WTC11 (cell line): ENCODE data around the gene TNNI3K. TPM values are rescaled to one million over a fixed set of nuclear protein-coding genes. Genes with fewer than 3 reads are reported as not detected.

ENCODE experiments used
- ATAC-seq: fragments of 200-7000 bp; cut with Tn5 transposase; 2 replicates; pipeline ENCODE4 v1.10.0; 2021; ENCODE audit warnings: mild to moderate bottlenecking, moderate library complexity
- CTCF ChIA-PET: fragments of 300-600 bp; sonication (Branson Sonifier 250); formaldehyde crosslinking; loops from one replicate; lab custom pipeline; 2021; ENCODE audit warnings: antibody characterized with exemption; lab: Charles Lee
- POLR2A ChIA-PET: fragments of 350-600 bp; sonication (Branson Sonifier 250); formaldehyde crosslinking; loops from one replicate; lab custom pipeline; 2021; ENCODE audit warnings: antibody characterized with exemption; lab: Charles Lee
- DNase-seq: peaks from one replicate; pipeline ENCODE4 v3.0.0; 2021; ENCODE audit warnings: low spot score
- H3K27ac Mint-ChIP-seq: 2 replicates; pipeline ENCODE4 v1.8.0; 2021; ENCODE audit warnings: mixed read lengths
- H3K27me3 Mint-ChIP-seq: 2 replicates; pipeline ENCODE4 v1.8.0; 2021; ENCODE audit warnings: low read depth, mild to moderate bottlenecking, moderate library complexity, mixed read lengths
- H3K36me3 Mint-ChIP-seq: 2 replicates; pipeline ENCODE4 v1.8.0; 2021; ENCODE audit warnings: mixed read lengths
- H3K4me1 Mint-ChIP-seq: 2 replicates; pipeline ENCODE4 v1.8.0; 2022; ENCODE audit warnings: mixed read lengths
- H3K4me3 Mint-ChIP-seq: 2 replicates; pipeline ENCODE4 v1.8.0; 2021; ENCODE audit warnings: mild to moderate bottlenecking, moderate library complexity, mixed read lengths
- H3K9me3 Mint-ChIP-seq: 2 replicates; pipeline ENCODE4 v1.8.0; 2021; ENCODE audit warnings: mixed read lengths
- CREB1 ChIP-seq: sonication (generic); formaldehyde crosslinking; IDR thresholded peaks from 2 replicates; pipeline ENCODE4 v1.8.0; 2023; ENCODE audit warnings: mild to moderate bottlenecking, missing genetic modification reagents
- E2F1 ChIP-seq: sonication (generic); formaldehyde crosslinking; IDR thresholded peaks from 2 replicates; pipeline ENCODE4 v1.8.0; 2022; ENCODE audit warnings: mild to moderate bottlenecking, missing genetic modification reagents
- E2F5 ChIP-seq: sonication (generic); formaldehyde crosslinking; IDR thresholded peaks from 2 replicates; pipeline ENCODE4 v1.8.1; 2022; ENCODE audit warnings: mild to moderate bottlenecking, moderate library complexity, missing genetic modification reagents
- EMX1 ChIP-seq: fragments of 250-450 bp; sonication (Bioruptor Pico); IDR thresholded peaks from 2 replicates; pipeline ENCODE4 v1.8.0; 2021; ENCODE audit warnings: mild to moderate bottlenecking
- FOXJ3 ChIP-seq: sonication (generic); formaldehyde crosslinking; IDR thresholded peaks from 2 replicates; pipeline ENCODE4 v1.9.0; 2021; ENCODE audit warnings: missing genetic modification reagents, mild to moderate bottlenecking, borderline replicate concordance
- GRHL2 ChIP-seq: fragments of 250-450 bp; sonication (Bioruptor Pico); IDR thresholded peaks from 2 replicates; pipeline ENCODE4 v1.8.0; 2022; ENCODE audit warnings: mild to moderate bottlenecking, moderate library complexity; ENCODE audit not compliant: insufficient replicate concordance, severe bottlenecking
- MXD4 ChIP-seq: fragments of 250-450 bp; sonication (Bioruptor Pico); IDR thresholded peaks from 2 replicates; pipeline ENCODE4 v1.8.0; 2021; ENCODE audit warnings: mild to moderate bottlenecking, moderate library complexity, borderline replicate concordance
- RORB ChIP-seq: fragments of 250-450 bp; sonication (Bioruptor Pico); IDR thresholded peaks from 2 replicates; pipeline ENCODE4 v1.9.0; 2021; ENCODE audit warnings: mild to moderate bottlenecking
- SMAD4 ChIP-seq: sonication (generic); formaldehyde crosslinking; IDR thresholded peaks from 2 replicates; pipeline ENCODE4 v1.8.0; 2022; ENCODE audit warnings: mild to moderate bottlenecking, missing genetic modification reagents
- TP53 ChIP-seq: sonication (generic); formaldehyde crosslinking; IDR thresholded peaks from 2 replicates; pipeline ENCODE4 v1.8.1; 2023; ENCODE audit warnings: mild to moderate bottlenecking, missing genetic modification reagents
- ZBTB21 ChIP-seq: sonication (generic); formaldehyde crosslinking; IDR thresholded peaks from 2 replicates; pipeline ENCODE4 v1.8.1; 2023; ENCODE audit warnings: mild to moderate bottlenecking, missing genetic modification reagents, borderline replicate concordance
- ZNF416 ChIP-seq: fragments of 250-450 bp; sonication (Bioruptor Pico); IDR thresholded peaks from 2 replicates; pipeline ENCODE4 v1.9.0; 2021; ENCODE audit warnings: mild to moderate bottlenecking, inconsistent platforms
- total RNA-seq: library from RNA; stranded (reverse); gene quantifications from 3 replicates; pipeline ENCODE4 v1.2.3, GENCODE V29; 2021
- TF ChIP-seq, protein P1 (sequence below): fragments of 250-450 bp; sonication (Bioruptor Pico); IDR thresholded peaks from 2 replicates; pipeline ENCODE4 v1.9.0; 2021; ENCODE audit warnings: moderate library complexity, mild to moderate bottlenecking, inconsistent platforms, borderline replicate concordance
- TF ChIP-seq, protein P2 (sequence below): sonication (generic); formaldehyde crosslinking; conservative IDR thresholded peaks from 2 replicates; pipeline ENCODE4 v1.8.1; 2023; ENCODE audit warnings: mild to moderate bottlenecking, low read depth, missing genetic modification reagents, moderate library complexity
- TF ChIP-seq, protein P3 (sequence below): sonication (generic); formaldehyde crosslinking; IDR thresholded peaks from 2 replicates; pipeline ENCODE4 v1.8.1; 2023; ENCODE audit warnings: mild to moderate bottlenecking, missing genetic modification reagents
- TF ChIP-seq, protein P4 (sequence below): sonication (generic); formaldehyde crosslinking; IDR thresholded peaks from 2 replicates; pipeline ENCODE4 v1.8.0; 2023; ENCODE audit warnings: mild to moderate bottlenecking, missing genetic modification reagents
- TF ChIP-seq, protein P5 (sequence below): sonication (generic); formaldehyde crosslinking; IDR thresholded peaks from 2 replicates; pipeline ENCODE4 v1.8.1; 2022; ENCODE audit warnings: low read depth, mild to moderate bottlenecking, moderate library complexity, missing genetic modification reagents, borderline replicate concordance
- TF ChIP-seq, protein P6 (sequence below): sonication (generic); formaldehyde crosslinking; IDR thresholded peaks from 2 replicates; pipeline ENCODE4 v1.8.0; 2022; ENCODE audit warnings: mild to moderate bottlenecking, missing genetic modification reagents

The TNNI3K gene
- total RNA-seq, 1 experiment from 2014 or later: 0.07 TPM

GRCh38 chr1:74328851-74329250, 93.7 kb downstream of the TNNI3K start:
- Mint-ChIP-seq H3K9me3 (no peaks in the 10 kb centered on the region), H3K27me3 (no peaks in the 10 kb centered on the region), H3K4me3 (no peak overlapping the region), H3K27ac (no peak overlapping the region), H3K36me3 (no peaks in the 10 kb centered on the region), H3K4me1 (no peaks in the 10 kb centered on the region)
- DNase-seq (no peak), ATAC-seq (no peak)
- POLR2A ChIA-PET: no interaction called here
- CTCF ChIA-PET: no interaction called here
- TF ChIP-seq ZNF416 (CRISPR knock-in tag) (no peak), SMAD4 (CRISPR knock-in tag) (no peak), TP53 (CRISPR knock-in tag) (no peak), CREB1 (CRISPR knock-in tag) (no peak), E2F1 (CRISPR knock-in tag) (no peak), GRHL2 (CRISPR knock-in tag) (no peak), E2F5 (no peak), FOXJ3 (no peak), EMX1 (CRISPR knock-in tag) (no peak), MXD4 (CRISPR knock-in tag) (no peak), RORB (no peak), ZBTB21 (CRISPR knock-in tag) (no peak)
- TF ChIP-seq, protein P1, sequence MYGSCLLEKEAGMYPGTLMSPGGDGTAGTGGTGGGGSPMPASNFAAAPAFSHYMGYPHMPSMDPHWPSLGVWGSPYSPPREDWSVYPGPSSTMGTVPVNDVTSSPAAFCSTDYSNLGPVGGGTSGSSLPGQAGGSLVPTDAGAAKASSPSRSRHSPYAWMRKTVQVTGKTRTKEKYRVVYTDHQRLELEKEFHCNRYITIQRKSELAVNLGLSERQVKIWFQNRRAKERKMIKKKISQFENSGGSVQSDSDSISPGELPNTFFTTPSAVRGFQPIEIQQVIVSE: no peak
- TF ChIP-seq, protein P2, sequence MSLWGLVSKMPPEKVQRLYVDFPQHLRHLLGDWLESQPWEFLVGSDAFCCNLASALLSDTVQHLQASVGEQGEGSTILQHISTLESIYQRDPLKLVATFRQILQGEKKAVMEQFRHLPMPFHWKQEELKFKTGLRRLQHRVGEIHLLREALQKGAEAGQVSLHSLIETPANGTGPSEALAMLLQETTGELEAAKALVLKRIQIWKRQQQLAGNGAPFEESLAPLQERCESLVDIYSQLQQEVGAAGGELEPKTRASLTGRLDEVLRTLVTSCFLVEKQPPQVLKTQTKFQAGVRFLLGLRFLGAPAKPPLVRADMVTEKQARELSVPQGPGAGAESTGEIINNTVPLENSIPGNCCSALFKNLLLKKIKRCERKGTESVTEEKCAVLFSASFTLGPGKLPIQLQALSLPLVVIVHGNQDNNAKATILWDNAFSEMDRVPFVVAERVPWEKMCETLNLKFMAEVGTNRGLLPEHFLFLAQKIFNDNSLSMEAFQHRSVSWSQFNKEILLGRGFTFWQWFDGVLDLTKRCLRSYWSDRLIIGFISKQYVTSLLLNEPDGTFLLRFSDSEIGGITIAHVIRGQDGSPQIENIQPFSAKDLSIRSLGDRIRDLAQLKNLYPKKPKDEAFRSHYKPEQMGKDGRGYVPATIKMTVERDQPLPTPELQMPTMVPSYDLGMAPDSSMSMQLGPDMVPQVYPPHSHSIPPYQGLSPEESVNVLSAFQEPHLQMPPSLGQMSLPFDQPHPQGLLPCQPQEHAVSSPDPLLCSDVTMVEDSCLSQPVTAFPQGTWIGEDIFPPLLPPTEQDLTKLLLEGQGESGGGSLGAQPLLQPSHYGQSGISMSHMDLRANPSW (CRISPR knock-in tag): no peak
- TF ChIP-seq, protein P3, sequence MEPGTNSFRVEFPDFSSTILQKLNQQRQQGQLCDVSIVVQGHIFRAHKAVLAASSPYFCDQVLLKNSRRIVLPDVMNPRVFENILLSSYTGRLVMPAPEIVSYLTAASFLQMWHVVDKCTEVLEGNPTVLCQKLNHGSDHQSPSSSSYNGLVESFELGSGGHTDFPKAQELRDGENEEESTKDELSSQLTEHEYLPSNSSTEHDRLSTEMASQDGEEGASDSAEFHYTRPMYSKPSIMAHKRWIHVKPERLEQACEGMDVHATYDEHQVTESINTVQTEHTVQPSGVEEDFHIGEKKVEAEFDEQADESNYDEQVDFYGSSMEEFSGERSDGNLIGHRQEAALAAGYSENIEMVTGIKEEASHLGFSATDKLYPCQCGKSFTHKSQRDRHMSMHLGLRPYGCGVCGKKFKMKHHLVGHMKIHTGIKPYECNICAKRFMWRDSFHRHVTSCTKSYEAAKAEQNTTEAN (CRISPR knock-in tag): no peak
- TF ChIP-seq, protein P4, sequence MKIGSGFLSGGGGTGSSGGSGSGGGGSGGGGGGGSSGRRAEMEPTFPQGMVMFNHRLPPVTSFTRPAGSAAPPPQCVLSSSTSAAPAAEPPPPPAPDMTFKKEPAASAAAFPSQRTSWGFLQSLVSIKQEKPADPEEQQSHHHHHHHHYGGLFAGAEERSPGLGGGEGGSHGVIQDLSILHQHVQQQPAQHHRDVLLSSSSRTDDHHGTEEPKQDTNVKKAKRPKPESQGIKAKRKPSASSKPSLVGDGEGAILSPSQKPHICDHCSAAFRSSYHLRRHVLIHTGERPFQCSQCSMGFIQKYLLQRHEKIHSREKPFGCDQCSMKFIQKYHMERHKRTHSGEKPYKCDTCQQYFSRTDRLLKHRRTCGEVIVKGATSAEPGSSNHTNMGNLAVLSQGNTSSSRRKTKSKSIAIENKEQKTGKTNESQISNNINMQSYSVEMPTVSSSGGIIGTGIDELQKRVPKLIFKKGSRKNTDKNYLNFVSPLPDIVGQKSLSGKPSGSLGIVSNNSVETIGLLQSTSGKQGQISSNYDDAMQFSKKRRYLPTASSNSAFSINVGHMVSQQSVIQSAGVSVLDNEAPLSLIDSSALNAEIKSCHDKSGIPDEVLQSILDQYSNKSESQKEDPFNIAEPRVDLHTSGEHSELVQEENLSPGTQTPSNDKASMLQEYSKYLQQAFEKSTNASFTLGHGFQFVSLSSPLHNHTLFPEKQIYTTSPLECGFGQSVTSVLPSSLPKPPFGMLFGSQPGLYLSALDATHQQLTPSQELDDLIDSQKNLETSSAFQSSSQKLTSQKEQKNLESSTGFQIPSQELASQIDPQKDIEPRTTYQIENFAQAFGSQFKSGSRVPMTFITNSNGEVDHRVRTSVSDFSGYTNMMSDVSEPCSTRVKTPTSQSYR (CRISPR knock-in tag): no peak
- TF ChIP-seq, protein P5, sequence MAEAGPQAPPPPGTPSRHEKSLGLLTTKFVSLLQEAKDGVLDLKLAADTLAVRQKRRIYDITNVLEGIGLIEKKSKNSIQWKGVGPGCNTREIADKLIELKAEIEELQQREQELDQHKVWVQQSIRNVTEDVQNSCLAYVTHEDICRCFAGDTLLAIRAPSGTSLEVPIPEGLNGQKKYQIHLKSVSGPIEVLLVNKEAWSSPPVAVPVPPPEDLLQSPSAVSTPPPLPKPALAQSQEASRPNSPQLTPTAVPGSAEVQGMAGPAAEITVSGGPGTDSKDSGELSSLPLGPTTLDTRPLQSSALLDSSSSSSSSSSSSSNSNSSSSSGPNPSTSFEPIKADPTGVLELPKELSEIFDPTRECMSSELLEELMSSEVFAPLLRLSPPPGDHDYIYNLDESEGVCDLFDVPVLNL: no peak
- TF ChIP-seq, protein P6, sequence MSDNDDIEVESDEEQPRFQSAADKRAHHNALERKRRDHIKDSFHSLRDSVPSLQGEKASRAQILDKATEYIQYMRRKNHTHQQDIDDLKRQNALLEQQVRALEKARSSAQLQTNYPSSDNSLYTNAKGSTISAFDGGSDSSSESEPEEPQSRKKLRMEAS (CRISPR knock-in tag): no peak
